GM12874 (cell line): ENCODE measurements around the gene CYSLTR2.

Experiments
- TF ChIP-seq, protein P1 (sequence below): IDR thresholded peaks from 2 replicates; pipeline ENCODE4 v1.5.1; 2011; ENCODE audit warnings: low read depth, mild to moderate bottlenecking, control low read depth, low read length, moderate library complexity; ENCODE audit not compliant: insufficient read depth

Gene CYSLTR2

DNA sequence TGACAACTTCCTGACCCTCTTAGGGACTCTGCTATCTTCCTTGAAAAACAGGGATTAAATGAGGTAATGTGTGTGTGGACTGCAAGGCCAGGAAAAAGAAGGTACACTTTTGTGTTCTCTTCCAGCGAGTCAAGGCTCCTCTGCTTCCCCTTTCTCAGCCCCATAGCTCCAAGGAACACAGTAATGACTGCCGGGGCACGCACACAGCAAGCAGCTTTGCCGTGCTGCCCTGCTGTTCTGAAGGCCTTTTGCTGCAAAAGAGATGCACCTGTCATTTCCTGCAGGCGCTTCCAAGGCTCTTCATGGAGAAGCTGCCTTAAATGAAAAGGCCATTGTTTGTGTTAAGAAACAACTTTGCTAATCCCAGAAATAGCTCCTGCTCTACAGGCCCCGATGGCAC is 84.6 kb downstream of the CYSLTR2 start:
- TF ChIP-seq, protein P1, sequence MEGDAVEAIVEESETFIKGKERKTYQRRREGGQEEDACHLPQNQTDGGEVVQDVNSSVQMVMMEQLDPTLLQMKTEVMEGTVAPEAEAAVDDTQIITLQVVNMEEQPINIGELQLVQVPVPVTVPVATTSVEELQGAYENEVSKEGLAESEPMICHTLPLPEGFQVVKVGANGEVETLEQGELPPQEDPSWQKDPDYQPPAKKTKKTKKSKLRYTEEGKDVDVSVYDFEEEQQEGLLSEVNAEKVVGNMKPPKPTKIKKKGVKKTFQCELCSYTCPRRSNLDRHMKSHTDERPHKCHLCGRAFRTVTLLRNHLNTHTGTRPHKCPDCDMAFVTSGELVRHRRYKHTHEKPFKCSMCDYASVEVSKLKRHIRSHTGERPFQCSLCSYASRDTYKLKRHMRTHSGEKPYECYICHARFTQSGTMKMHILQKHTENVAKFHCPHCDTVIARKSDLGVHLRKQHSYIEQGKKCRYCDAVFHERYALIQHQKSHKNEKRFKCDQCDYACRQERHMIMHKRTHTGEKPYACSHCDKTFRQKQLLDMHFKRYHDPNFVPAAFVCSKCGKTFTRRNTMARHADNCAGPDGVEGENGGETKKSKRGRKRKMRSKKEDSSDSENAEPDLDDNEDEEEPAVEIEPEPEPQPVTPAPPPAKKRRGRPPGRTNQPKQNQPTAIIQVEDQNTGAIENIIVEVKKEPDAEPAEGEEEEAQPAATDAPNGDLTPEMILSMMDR = no peak

DNA sequence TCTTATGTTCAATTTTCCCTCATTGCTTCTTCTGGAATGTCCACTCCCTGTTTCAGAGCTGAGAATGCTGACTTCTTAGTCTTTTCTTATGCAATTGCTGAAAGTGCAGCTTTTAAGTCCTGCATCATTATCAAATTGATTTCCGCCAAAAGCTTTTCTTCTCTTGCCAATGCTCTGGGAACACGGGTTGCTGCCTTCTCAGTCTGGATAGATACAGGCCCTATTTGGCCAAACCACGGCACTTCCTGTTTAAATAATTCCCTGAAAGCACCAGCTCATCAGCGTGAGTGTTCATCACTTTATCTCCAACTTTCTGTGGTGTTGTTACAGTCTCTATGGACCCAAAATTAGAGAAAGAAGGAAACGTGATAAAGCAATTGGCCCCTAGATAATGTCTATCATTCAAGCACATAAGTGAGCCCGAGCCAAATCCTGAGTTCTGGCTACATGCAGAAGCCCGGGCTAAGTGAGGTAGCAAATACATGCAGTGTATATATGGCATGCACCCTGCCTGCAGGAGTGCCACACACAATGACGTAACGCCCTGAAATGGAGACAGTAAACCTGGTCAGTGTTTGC is 85.7 kb downstream of the CYSLTR2 start:
- TF ChIP-seq, protein P1 = no peak

GRCh38 chr13:48741377-48741776 is 87.6 kb downstream of the CYSLTR2 start:
- TF ChIP-seq, protein P1 = no peak

DNA sequence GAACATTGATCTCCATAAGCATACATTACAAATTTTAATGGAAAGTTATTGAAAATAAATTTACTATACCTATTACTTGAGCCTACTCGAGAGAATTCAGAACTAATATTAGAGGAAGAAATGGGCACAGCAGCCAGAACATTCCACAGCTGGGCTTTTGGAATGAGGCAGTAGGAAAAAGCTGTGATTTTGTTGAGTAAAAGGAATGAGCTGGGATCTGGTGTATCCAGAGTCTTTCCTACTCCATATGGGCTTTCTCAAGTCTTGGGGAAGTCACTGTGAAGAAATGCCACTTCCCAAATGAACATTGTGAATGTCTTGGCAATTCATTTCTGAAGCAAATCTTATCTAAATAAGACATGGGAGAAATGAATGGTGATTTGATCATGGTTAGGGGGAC is 93.1 kb downstream of the CYSLTR2 start:
- TF ChIP-seq, protein P1 = no peak

DNA sequence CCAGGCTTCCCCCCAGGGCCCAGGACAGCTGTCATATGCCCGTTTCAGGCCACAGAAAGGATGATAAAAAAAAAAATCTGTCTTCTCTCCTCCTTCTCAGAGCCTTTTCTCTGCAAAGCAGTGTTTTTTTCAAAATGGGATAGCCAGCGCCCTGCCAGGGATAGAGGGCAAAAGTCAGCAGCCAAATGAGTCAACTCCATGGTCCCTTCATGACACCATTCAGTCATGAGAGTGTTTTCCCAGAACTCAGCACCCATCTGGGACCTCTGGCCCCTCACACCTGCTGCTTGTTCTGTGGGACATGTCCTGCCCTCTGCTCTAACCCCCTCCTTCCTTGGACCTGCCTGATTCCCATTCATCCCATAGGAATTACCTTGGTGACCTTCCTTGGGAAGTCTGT is 95.0 kb downstream of the CYSLTR2 start:
- TF ChIP-seq, protein P1 = no peak

- TF ChIP-seq, protein P1 = no peak
These were observed 95.4 kb downstream of the CYSLTR2 start for GRCh38 chr13:48749144-48749543.

- TF ChIP-seq, protein P1 = peak; percentile 62
These were observed 96.2 kb downstream of the CYSLTR2 start for GRCh38 chr13:48749699-48750473.
